Muscle layer of duodenum (tissue), 2 donors: ENCODE measurements around the gene GAB1.

Experiments used
- H3K27ac ChIP-seq: one replicate; pipeline ENCODE4 v1.7.0; 2013; ENCODE audit warnings: mild to moderate bottlenecking, low read length
- H3K27me3 ChIP-seq: one replicate; pipeline ENCODE4 v1.7.0; 2013; ENCODE audit warnings: low read depth, mild to moderate bottlenecking, control low read depth, low read length
- H3K36me3 ChIP-seq, 2 donors: one replicate each; pipeline ENCODE4 v1.7.0; 2013; ENCODE audit warnings: low read length in 2 of 2, control low read depth in 1 of 2, mild to moderate bottlenecking in 1 of 2; ENCODE audit not compliant: insufficient read depth in 2 of 2, control insufficient read depth in 1 of 2
- H3K4me1 ChIP-seq, 2 donors: one replicate each; pipeline ENCODE4 v1.7.0; 2013; ENCODE audit warnings: low read length in 2 of 2, mild to moderate bottlenecking in 2 of 2, control low read depth in 1 of 2, moderate library complexity in 1 of 2; ENCODE audit not compliant: insufficient read depth in 2 of 2, control insufficient read depth in 1 of 2
- H3K4me3 ChIP-seq, 2 donors: one replicate each; pipeline ENCODE4 v1.7.0; 2013; ENCODE audit warnings: low read length in 2 of 2, low read depth in 1 of 2, mild to moderate bottlenecking in 1 of 2
- H3K9me3 ChIP-seq, 2 donors: one replicate each; pipeline ENCODE4 v1.7.0; 2013; ENCODE audit warnings: low read length in 2 of 2, control low read depth in 1 of 2, mild to moderate bottlenecking in 1 of 2; ENCODE audit not compliant: control insufficient read depth in 1 of 2
- donor health status: healthy.

GAB1 gene

DNA sequence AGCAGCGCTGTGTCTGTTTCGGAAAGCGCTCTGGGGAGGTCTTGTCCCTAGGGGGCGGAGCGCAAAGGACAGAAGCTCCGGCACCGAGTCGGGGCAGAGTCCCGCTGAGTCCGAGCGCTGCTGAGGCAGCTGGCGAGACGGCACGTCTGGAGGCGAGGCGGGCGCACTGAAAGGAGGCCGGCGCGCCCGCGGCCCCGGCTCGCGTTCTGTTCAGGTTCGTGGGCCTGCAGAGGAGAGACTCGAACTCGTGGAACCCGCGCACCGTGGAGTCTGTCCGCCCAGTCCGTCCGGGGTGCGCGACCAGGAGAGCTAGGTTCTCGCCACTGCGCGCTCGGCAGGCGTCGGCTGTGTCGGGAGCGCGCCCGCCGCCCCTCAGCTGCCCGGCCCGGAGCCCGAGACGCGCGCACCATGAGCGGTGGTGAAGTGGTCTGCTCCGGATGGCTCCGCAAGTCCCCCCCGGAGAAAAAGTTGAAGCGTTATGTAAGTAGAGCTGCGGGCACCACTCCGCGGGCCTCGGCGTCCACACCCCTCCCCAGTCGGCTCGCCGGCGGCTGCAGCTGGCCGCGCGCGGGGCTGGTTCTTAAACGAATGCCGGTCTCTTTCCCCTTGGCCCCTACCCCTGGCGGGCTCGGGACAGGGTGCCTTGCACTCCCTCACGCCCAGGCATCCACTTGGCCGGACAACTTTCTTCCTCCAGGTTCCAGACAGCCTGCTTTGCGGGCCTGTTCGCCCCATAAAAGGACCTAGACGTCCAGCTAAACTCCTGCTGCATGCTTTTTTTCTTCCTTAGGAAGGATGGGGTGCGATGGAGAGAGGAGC is at the start of gene GAB1:
Gene GAB1 (plus strand): TSS at position 96 of the 819 bp plus-strand sequence. CDS start 313 bp downstream, at position 409.
- Histone ChIP-seq H3K27ac (peak within 1 kb of the TSS; percentile 85), H3K9me3 (no peaks in the 10 kb centered on the region), H3K4me1 (peaks cover 9 to 28% of the 10 kb centered on the region in 2 donors), H3K4me3 (peak within 1 kb of the TSS; percentile 85 to 99), H3K27me3 (no peaks in the 10 kb centered on the region), H3K36me3 (no peaks in the 10 kb centered on the region)

DNA sequence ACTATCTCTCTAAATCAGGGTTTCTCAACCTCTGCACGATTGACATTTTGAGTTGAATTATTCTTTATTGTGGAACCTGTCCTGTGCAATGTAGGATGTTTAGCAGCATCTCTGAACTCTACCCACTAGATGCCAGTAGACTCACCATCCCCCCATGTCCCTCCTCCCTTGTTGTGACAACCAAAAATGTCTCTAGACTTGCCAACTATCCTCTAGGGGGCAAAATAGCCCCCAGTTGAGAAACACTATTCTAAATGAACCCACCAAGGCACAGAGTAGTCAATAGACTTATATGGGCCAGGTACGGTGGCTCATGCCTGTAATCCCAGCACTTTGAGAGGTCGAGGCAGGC is 49.1 kb upstream of the GAB1 start:
- Histone ChIP-seq H3K27ac (no peak overlapping the region), H3K4me3 (no peak overlapping the region), H3K4me1 (peaks cover 0 to 31% of the 10 kb centered on the region in 2 donors), H3K27me3 (no peaks in the 10 kb centered on the region), H3K36me3 (no peaks in the 10 kb centered on the region), H3K9me3 (no peaks in the 10 kb centered on the region)

DNA sequence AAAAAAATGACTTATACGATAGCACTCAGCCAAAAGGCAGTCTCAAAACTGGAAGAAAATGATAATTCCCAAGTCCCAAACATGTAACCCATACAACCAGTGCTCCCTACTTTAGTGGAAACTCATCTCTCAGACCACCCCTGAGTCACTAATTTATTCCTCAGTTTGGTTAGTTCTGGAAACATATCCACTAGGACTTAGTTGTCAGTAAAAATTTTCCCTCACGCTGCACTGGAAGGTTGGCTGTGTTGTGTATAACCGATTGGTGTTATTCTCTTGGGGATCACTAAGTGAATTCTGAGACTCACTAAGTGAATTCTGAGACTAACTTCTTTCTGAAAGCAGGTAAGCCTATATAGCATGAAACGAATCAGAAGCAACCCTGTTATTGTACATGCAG is 48.5 kb upstream of the GAB1 start:
- Histone ChIP-seq H3K36me3 (no peaks in the 10 kb centered on the region), H3K27ac (no peak overlapping the region), H3K9me3 (no peaks in the 10 kb centered on the region), H3K4me3 (no peak overlapping the region), H3K27me3 (no peaks in the 10 kb centered on the region), H3K4me1 (peaks cover 0 to 31% of the 10 kb centered on the region in 2 donors)

DNA sequence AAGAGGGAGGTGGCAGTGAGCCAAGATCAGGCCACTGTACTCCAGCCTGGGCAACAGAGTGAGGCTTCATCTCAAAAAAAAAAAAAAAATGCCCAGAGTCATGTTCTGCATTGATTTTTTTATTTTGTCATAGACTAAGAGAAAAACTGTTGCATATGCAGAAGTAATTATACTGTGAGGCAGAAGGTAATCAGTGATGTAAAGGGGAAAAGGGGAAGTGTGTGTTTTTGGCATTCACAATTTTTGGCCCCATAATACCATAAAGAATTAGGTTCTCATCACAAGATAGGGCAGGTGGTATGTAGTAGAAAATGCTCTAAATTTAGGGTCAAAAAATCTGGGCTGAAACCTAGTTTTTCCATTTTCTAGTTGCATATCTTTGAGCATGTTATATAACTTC is 47.3 kb upstream of the GAB1 start:
- H3K27me3 ChIP-seq: no peaks in the 10 kb centered on the region
- no peak overlapping the region for H3K4me3 ChIP-seq
- peaks cover 4 to 40% of the 10 kb centered on the region in 2 donors for H3K4me1 ChIP-seq
- H3K9me3 ChIP-seq: no peaks in the 10 kb centered on the region
- H3K27ac ChIP-seq: no peak overlapping the region
- no peaks in the 10 kb centered on the region for H3K36me3 ChIP-seq

DNA sequence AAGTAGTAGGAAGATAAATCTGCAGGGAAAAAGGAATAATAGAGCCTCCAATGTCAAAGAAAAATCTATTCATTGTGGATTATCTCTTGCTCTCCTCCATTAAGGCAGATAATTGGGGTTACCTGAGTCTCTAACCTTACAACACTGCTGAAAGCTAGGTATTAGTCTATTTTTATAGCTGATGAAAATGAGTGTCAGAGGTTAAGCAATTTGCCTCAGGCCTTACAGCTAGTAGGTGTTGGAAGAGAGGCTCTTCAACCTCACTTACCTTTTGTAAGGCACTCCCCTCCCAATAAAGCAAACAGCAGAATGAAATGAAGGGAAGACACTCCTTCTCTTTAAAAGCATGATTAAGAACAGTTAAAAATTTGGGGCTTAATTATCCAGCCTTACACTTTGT is 45.4 kb upstream of the GAB1 start:
- no peak overlapping the region for H3K27ac ChIP-seq
- no peaks in the 10 kb centered on the region for H3K27me3 ChIP-seq

DNA sequence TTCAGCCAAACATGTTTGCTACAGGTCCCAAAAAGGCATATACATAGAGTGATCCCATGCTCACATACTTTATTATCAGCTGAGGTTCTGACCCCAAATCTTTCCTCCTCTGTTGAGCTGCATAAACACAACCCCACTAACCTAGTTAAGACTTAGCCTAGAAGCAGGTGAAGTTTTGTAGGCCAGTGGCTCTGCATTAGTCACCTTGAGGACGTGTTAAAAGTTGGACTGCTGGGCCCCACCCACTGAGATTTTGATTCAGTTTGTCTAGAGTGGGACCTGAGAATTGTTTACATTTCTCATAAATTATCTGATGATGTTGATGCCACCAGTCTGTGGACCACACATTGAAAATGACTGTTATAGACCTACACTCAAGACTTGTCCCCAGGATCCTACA is 43.8 kb upstream of the GAB1 start:
- Histone ChIP-seq H3K27ac (no peak overlapping the region), H3K4me3 (no peak overlapping the region), H3K36me3 (no peaks in the 10 kb centered on the region), H3K9me3 (no peaks in the 10 kb centered on the region), H3K27me3 (no peaks in the 10 kb centered on the region), H3K4me1 (peaks cover 9 to 38% of the 10 kb centered on the region in 2 donors)

More for the DNA sequence above, 45.4 kb upstream of the GAB1 start:
- Histone ChIP-seq H3K36me3 (no peaks in the 10 kb centered on the region), H3K4me3 (no peak overlapping the region), H3K9me3 (no peaks in the 10 kb centered on the region), H3K4me1 (peaks cover 9 to 36% of the 10 kb centered on the region in 2 donors)

DNA sequence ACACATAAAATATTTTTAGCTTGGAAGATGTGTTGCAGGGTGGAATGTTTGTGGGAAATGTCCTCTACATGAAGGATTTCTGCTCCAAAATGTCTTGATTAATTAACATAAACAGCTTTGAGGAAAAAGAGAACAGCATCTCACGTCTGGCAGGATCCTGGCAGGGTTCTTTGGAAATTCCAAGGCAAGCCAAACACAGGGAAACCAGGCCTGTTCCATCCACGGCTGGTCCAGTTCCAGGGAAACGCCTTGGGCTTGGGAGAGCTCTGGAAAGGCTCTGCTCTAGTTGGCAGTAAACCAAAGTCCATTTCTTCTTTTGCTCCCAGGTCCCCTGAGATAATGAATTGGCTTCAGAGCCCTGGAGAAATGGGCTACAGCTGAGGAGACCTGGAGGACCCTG is 42.4 kb upstream of the GAB1 start:
- H3K9me3 ChIP-seq: no peaks in the 10 kb centered on the region
- H3K4me1 ChIP-seq: peaks cover 9 to 38% of the 10 kb centered on the region in 2 donors
- H3K27me3 ChIP-seq: no peaks in the 10 kb centered on the region
- H3K4me3 ChIP-seq: no peak overlapping the region
- no peaks in the 10 kb centered on the region for H3K36me3 ChIP-seq
- no peak overlapping the region for H3K27ac ChIP-seq

DNA sequence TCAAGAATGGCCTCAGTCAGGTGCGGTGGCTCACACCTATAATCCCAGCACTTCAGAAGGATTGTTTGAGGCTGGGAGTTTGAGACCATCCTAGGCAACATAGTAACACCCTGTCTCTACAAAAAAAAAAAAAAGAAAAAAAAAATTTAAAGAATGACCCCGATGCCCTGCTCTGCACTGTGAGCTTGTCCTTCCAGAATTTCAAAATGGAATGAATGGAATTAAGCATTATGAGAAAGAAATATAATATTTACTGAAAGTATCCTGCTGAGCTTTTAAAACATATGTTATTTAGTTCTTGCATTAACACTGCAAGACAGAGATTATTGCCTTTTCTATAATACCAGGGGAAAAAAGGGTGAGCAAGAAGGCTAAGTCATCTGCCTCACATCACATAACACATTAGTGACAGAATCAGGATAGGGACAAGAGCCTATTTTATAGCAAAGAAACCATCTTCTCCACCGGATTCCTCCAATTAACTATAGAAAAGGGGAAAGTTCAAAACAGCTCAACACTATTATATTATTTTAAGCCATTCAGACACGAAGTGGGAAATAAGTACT is 41.9 kb upstream of the GAB1 start:
- H3K4me3 ChIP-seq: no peak overlapping the region

DNA sequence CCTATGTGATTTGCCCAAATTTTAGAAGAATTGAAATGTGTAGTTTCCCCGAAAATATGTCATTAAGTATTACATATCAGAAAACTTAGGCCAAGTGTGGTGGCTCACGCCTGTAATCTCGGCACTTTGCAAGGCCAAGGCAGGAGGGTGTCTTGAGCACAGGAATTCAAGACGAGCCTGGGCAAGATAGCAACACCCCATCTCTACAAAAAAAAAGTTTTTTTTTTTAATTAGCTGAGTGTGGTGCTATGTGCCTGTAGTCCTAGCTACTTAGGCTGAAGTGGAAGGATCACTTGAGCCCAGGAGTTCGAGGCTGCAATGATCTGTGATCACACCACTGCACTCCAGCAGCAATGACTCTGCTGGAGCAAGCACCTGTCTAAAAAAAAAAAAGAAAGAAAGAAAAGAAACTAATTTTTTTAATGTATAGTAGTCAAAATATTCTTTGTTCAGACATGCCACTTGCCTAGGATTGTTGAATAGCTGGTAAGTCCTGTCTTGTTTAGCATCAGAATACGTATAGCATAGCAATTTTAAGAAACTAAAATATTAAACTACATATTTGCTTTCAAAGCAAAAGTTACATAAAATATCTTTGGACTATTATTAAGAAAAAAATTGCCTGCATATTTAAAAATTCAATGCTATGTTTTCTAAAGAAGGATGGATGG is 40.1 kb upstream of the GAB1 start:
- H3K27ac ChIP-seq: no peak overlapping the region

More for the DNA sequence above, 41.9 kb upstream of the GAB1 start:
- no peaks in the 10 kb centered on the region for H3K9me3 ChIP-seq
- H3K4me1 ChIP-seq: peaks cover 9 to 35% of the 10 kb centered on the region in 2 donors
- no peaks in the 10 kb centered on the region for H3K36me3 ChIP-seq
- H3K27me3 ChIP-seq: no peaks in the 10 kb centered on the region
- no peak overlapping the region for H3K27ac ChIP-seq

DNA sequence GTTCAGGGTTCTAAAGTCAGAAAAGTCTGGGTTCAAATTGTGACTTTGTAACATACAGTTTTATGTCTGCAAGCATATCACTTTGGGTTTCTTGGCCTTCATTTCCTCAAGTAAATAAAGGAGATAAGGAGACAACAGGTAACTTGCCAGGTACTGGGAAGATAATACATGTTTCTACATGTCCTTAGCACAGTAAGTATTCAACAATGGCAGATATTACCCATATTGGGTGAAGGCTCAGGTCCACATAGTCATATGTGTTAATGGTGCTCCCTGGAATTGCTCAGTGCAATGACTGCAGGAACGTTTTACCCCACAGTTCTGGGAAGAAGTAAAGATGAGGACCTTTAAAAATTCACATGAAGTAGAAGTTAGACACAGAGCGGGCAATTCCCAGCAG is 35.8 kb upstream of the GAB1 start:
- no peaks in the 10 kb centered on the region for H3K9me3 ChIP-seq
- peaks cover 0 to 9% of the 10 kb centered on the region in 2 donors for H3K4me1 ChIP-seq
- no peak overlapping the region for H3K27ac ChIP-seq
- H3K4me3 ChIP-seq: no peak overlapping the region
- H3K36me3 ChIP-seq: no peaks in the 10 kb centered on the region
- H3K27me3 ChIP-seq: no peaks in the 10 kb centered on the region

More for the DNA sequence above, 40.1 kb upstream of the GAB1 start:
- Histone ChIP-seq H3K27me3 (no peaks in the 10 kb centered on the region), H3K4me1 (peaks cover 9 to 31% of the 10 kb centered on the region in 2 donors), H3K36me3 (no peaks in the 10 kb centered on the region), H3K9me3 (no peaks in the 10 kb centered on the region), H3K4me3 (no peak overlapping the region)

DNA sequence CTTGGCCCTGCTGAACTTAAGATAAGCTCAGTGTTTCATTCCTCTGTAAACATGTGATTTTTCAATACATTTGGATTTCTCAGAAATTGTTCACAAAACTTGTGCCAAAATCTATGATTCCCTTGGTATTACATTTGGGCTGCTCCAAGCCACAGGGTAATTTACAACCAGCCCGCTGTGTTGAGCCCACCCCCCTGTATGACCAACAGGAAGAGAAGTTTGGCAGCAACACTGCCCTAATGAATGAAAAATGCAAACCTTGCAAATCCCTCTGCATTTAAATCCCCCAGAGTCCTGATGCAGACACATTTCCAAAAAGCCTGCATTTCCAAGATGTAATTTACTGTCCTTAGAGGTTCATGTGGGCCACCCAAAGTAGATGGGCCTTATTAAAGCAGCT is 34.1 kb upstream of the GAB1 start:
- H3K27me3 ChIP-seq: no peaks in the 10 kb centered on the region
- H3K36me3 ChIP-seq: no peaks in the 10 kb centered on the region
- no peaks in the 10 kb centered on the region for H3K4me1 ChIP-seq
- no peak overlapping the region for H3K4me3 ChIP-seq
- no peak overlapping the region for H3K27ac ChIP-seq
- H3K9me3 ChIP-seq: no peaks in the 10 kb centered on the region
